A549 (cell line): ENCODE measurements around the gene GAL. TPM values are rescaled to one million over a fixed set of nuclear protein-coding genes. Genes with fewer than 3 reads are reported as not detected.

Source experiments
- ATAC-seq, 2 experiments: fragments of 200-7000 bp in 1 of 2; fragments of >200 bp in 1 of 2; cut with Nextera tagmentation in 1 of 2; cut with Tn5 transposase in 1 of 2; 3 replicates each; pipeline versions ENCODE4 v1.8.0 to v1.9.1; 2018 to 2020; ENCODE audit warnings: mild to moderate bottlenecking in 1 of 2, moderate library complexity in 1 of 2
- CTCF ChIA-PET: fragments of 300-600 bp; sonication (Branson Sonifier 250); formaldehyde crosslinking; extraction: SDS; loops from one replicate; lab custom pipeline; 2021; ENCODE audit warnings: antibody characterized with exemption, inconsistent platforms; lab: Yijun Ruan, JAX
- POLR2A ChIA-PET: fragments of 350-600 bp; formaldehyde crosslinking; extraction: SDS; loops from one replicate; lab custom pipeline; 2021; ENCODE audit warnings: antibody characterized with exemption, inconsistent platforms; lab: Yijun Ruan, JAX
- DNase-seq, 2 experiments: peaks; one replicate each; pipeline versions ENCODE4 v3.0.0 to v3.0.0-alpha.2; 2011 to 2016; ENCODE audit warnings: low read depth in 1 of 2, low spot score in 1 of 2
- FAIRE-seq: peaks from 2 replicates; lab custom pipeline; 2011; peaks lifted over from hg19 to GRCh38; lab: Jason Lieb, UNC
- H3K27ac ChIP-seq, 2 experiments: fragments of >200 bp; sonication (Bioruptor Twin); formaldehyde crosslinking; 3 replicates each; pipeline ENCODE4 v1.5.1; 2016 to 2017
- H3K4me1 ChIP-seq: fragments of >200 bp; sonication (Bioruptor Twin); formaldehyde crosslinking; 3 replicates; pipeline ENCODE4 v1.6.1; 2016
- H3K4me2 ChIP-seq: fragments of >200 bp; sonication (Bioruptor Twin); formaldehyde crosslinking; 3 replicates; pipeline ENCODE4 v1.6.1; 2016
- H3K4me3 ChIP-seq: fragments of >200 bp; sonication (Bioruptor Twin); formaldehyde crosslinking; 3 replicates; pipeline ENCODE4 v1.5.1; 2016
- H3K9me3 ChIP-seq: fragments of >200 bp; sonication (Bioruptor Twin); formaldehyde crosslinking; 3 replicates; pipeline ENCODE4 v1.6.1; 2016
- CBX8 ChIP-seq: fragments of 200-600 bp; sonication (generic); IDR thresholded peaks from 2 replicates; pipeline ENCODE4 v1.6.1; 2016
- CHD4 ChIP-seq: fragments of 200-600 bp; sonication (generic); IDR thresholded peaks from 2 replicates; pipeline ENCODE4 v1.6.1; 2016; ENCODE audit warnings: antibody characterized with exemption, mild to moderate bottlenecking, borderline replicate concordance
- ESRRA ChIP-seq: fragments of 150-350 bp; IDR thresholded peaks from 2 replicates; pipeline ENCODE4 v1.6.1; 2014; ENCODE audit warnings: mild to moderate bottlenecking, low read length, borderline replicate concordance
- FOSB ChIP-seq: fragments of 250-450 bp; sonication (Bioruptor Pico); IDR thresholded peaks from 2 replicates; pipeline ENCODE4 v1.5.0; 2020; ENCODE audit warnings: mild to moderate bottlenecking, moderate library complexity
- GATA3 ChIP-seq: IDR thresholded peaks from 2 replicates; pipeline ENCODE4 v1.6.1; 2012; ENCODE audit warnings: borderline replicate concordance
- HDAC2 ChIP-seq: fragments of 200-600 bp; sonication (generic); IDR thresholded peaks from 2 replicates; pipeline ENCODE4 v1.6.1; 2016
- HEYL ChIP-seq: fragments of 250-450 bp; sonication (Bioruptor Pico); IDR thresholded peaks from 2 replicates; pipeline ENCODE4 v1.8.0; 2021; ENCODE audit warnings: mild to moderate bottlenecking, moderate library complexity
- JUN ChIP-seq, 2 experiments: fragments of >200 bp; sonication (Bioruptor Twin); formaldehyde crosslinking; IDR thresholded peaks; 2 replicates in 1 of 2; 3 replicates in 1 of 2; pipeline ENCODE4 v1.6.1; 2016 to 2017
- KDM1A ChIP-seq: fragments of 200-600 bp; sonication (generic); IDR thresholded peaks from 2 replicates; pipeline ENCODE4 v1.6.1; 2016; ENCODE audit warnings: low read depth, mild to moderate bottlenecking
- MAFK ChIP-seq: fragments of 450-650 bp; IDR thresholded peaks from 2 replicates; pipeline ENCODE4 v1.6.1; 2014; ENCODE audit not compliant: partially characterized antibody
- NFE2L2 ChIP-seq: fragments of 150-350 bp; conservative IDR thresholded peaks from 2 replicates; pipeline ENCODE4 v1.6.1; 2014; ENCODE audit warnings: low read length
- NPAS2 ChIP-seq: fragments of 250-450 bp; sonication (Bioruptor Pico); IDR thresholded peaks from 2 replicates; pipeline ENCODE4 v1.8.0; 2022; ENCODE audit warnings: mild to moderate bottlenecking, moderate library complexity, borderline replicate concordance
- PHF8 ChIP-seq: fragments of 200-600 bp; sonication (generic); IDR thresholded peaks from 2 replicates; pipeline ENCODE4 v1.6.1; 2016; ENCODE audit warnings: low read depth, mild to moderate bottlenecking, antibody characterized with exemption, moderate library complexity, borderline replicate concordance
- RCOR1 ChIP-seq: fragments of 150-350 bp; IDR thresholded peaks from 2 replicates; pipeline ENCODE4 v1.6.1; 2014; ENCODE audit warnings: antibody characterized with exemption, low read length, low read depth
- ZC3H11A ChIP-seq: fragments of 450-650 bp; IDR thresholded peaks from 2 replicates; pipeline ENCODE4 v1.6.1; 2014; ENCODE audit warnings: antibody characterized with exemption, mild to moderate bottlenecking
- ZFP36 ChIP-seq: fragments of 450-650 bp; IDR thresholded peaks from 2 replicates; pipeline ENCODE4 v1.6.1; 2014; ENCODE audit warnings: borderline replicate concordance; ENCODE audit not compliant: partially characterized antibody
- WGBS: methylation state at CpG from one replicate; pipeline ENCODE4 v1.1.6; 2017; ENCODE audit errors: missing lambda C conversion rate; 5-methylcytosine and 5-hydroxymethylcytosine counted together
- polyA plus RNA-seq, 4 experiments: library from polyadenylated mRNA; depleted of rRNA in 3 of 4; stranded (reverse); fragments of >200 nt; fragmentation: RNase III in 1 of 4; extraction: RNeasy Plus Mini Kit Qiagen cat#74134 plus additional on column Dnase treatment in 1 of 4; gene quantifications; 2 replicates in 3 of 4; 3 replicates in 1 of 4; pipeline ENCODE4 v1.2.3, GENCODE V29; 2011 to 2017
- TF ChIP-seq, protein P1 (sequence below): fragments of >200 bp; sonication (Bioruptor Twin); formaldehyde crosslinking; IDR thresholded peaks from 3 replicates; pipeline ENCODE4 v1.6.1; 2016
- TF ChIP-seq, protein P2 (sequence below): fragments of 250-450 bp; sonication (Bioruptor Pico); IDR thresholded peaks from 2 replicates; pipeline ENCODE4 v1.5.0; 2021; ENCODE audit warnings: mild to moderate bottlenecking, moderate library complexity, borderline replicate concordance

The GAL gene
- polyA plus RNA-seq, 2 of the 4 experiments (the other 2 are of a cell fraction) = 2.2 to 8.6 TPM

DNA sequence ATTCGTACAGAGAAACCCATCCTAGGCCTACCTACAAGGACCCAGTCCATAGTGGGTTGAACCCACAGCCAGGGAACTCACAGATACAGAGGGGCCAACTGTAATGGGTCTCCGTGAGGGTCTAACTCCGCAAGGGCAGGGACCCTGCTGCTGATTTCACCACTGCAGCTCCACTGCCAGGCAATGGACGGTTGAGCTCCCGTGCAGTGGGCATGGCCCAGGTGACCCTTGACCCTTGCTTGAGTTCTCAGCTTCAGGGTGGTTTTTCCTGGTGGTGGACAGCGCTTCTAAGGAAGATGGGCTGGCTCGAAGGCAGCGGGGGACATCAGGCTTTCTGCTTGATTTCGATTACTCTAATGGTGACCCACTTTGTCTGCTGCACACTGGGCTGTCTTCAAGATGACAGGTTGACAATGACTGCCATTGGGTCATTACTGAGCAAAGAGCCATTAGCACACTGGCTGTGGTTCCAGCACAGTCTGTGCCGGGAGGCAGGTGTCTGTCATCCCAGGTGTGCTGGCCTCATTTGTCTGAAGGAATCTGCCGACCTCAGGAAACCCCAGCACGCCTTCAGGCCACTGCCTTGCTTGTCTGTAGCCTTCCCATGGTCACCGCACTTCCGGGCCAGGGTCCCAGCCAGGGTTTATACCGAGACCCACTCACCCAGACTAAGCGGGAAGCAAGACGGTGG, 3.7 kb upstream of the GAL start:
- Histone ChIP-seq H3K4me3 (no peak overlapping the region), H3K27ac (no peak overlapping the region), H3K4me1 (peaks cover 15% of the 10 kb centered on the region), H3K4me2 (no peak overlapping the region), H3K9me3 (no peaks in the 10 kb centered on the region)
- 92% methylated on average over 17 of the region's 17 CpGs for WGBS
- ChIA-PET CTCF (no interaction called here), POLR2A (no interaction called here)
- FAIRE-seq (no peak), DNase-seq (no peak), ATAC-seq (no peak)
- TF ChIP-seq PHF8 = no peak
- TF ChIP-seq, protein P1, sequence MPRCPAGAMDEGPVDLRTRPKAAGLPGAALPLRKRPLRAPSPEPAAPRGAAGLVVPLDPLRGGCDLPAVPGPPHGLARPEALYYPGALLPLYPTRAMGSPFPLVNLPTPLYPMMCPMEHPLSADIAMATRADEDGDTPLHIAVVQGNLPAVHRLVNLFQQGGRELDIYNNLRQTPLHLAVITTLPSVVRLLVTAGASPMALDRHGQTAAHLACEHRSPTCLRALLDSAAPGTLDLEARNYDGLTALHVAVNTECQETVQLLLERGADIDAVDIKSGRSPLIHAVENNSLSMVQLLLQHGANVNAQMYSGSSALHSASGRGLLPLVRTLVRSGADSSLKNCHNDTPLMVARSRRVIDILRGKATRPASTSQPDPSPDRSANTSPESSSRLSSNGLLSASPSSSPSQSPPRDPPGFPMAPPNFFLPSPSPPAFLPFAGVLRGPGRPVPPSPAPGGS = no peak
- TF ChIP-seq MAFK = no peak
- no peak for TF ChIP-seq CHD4
- TF ChIP-seq NFE2L2 = no peak
- no peak for TF ChIP-seq ZFP36

DNA sequence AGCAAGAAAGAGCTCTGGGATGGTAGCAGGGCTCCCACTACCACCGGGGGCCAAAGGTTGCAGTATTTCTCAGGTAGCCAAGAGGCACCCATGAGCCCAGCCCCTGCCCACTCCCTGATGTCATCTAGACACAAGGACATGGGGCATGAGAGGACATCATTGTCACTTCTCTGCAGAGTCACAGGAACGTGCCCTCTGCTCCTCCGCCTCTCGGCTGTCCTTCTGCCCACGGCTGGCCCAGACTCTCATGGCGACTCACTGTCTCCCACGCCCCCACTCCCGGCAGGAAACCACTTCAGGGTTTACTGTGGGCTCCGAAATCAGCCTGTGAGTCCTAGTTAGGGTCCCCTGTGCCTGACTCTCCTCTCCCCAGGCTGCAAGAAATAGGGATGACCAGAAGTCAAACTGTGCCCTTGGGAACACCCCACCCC, 1.8 kb upstream of the GAL start:
- CTCF ChIA-PET = interaction anchor here (1.7 kb wide), 1 partner anchor 116 kb away, joined by 4 read pairs; no protein-coding TSS in a partner anchor

DNA sequence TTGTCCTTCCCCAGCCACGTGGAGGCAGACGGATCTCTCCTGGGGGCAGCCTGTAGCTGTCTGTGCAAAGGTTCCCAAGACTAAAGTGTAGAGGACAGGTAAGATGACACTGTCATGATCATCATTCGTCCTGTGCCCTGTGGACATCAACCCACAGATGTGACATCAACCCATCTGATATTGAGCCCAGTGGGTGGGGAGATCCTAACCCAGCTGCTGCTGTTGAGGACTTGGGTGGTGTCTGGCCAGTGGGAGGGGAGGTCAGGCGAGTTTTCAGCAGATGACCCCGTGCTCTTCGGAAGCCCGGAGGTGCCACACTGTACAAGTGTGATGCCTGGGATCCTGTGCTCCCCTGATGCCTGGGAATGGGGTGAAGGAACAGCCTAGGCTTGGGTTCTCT, 1.2 kb upstream of the GAL start:
- ATAC-seq (no peak; a peak in 1 of 6 replicates), FAIRE-seq (no peak), DNase-seq (no peak)
- 89% methylated on average over 7 of the region's 7 CpGs for WGBS
- ChIA-PET POLR2A (no interaction called here), CTCF (interaction anchor here (0.8 to 1.7 kb wide), 2 partner anchors 40 to 115 kb away, joined by 4 read pairs; no protein-coding TSS in a partner anchor)
- Histone ChIP-seq H3K9me3 (no peaks in the 10 kb centered on the region), H3K4me2 (no peak overlapping the region), H3K27ac (no peak overlapping the region), H3K4me1 (peaks cover 2% of the 10 kb centered on the region; the same call in 1 of the 3 replicates), H3K4me3 (no peak overlapping the region)
- TF ChIP-seq RCOR1 (no peak), FOSB (CRISPR knock-in tag) (no peak), ZC3H11A (no peak), HDAC2 (no peak), KDM1A (no peak), JUN (IDR thresholded peaks at IDR 0.05) (no peak), NPAS2 (CRISPR knock-in tag) (no peak), GATA3 (no peak), ESRRA (no peak), CBX8 (no peak)

More for the DNA sequence above, 1.8 kb upstream of the GAL start:
- no peak overlapping the region for H3K27ac ChIP-seq
- H3K4me3 ChIP-seq = no peak overlapping the region
- 36% methylated on average over 9 of the region's 9 CpGs for WGBS
- DNase-seq (no peak), ATAC-seq (no peak), FAIRE-seq (no peak)
- TF ChIP-seq, protein P2, sequence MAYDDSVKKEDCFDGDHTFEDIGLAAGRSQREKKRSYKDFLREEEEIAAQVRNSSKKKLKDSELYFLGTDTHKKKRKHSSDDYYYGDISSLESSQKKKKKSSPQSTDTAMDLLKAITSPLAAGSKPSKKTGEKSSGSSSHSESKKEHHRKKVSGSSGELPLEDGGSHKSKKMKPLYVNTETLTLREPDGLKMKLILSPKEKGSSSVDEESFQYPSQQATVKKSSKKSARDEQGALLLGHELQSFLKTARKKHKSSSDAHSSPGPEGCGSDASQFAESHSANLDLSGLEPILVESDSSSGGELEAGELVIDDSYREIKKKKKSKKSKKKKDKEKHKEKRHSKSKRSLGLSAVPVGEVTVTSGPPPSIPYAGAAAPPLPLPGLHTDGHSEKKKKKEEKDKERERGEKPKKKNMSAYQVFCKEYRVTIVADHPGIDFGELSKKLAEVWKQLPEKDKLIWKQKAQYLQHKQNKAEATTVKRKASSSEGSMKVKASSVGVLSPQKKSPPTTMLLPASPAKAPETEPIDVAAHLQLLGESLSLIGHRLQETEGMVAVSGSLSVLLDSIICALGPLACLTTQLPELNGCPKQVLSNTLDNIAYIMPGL (CRISPR knock-in tag) = no peak
- no peak for TF ChIP-seq JUN (IDR thresholded peaks at IDR 0.05)
- no peak for TF ChIP-seq FOSB (CRISPR knock-in tag)
- no peak for TF ChIP-seq HEYL (CRISPR knock-in tag)
- H3K4me2 ChIP-seq = no peak overlapping the region
- POLR2A ChIA-PET = no interaction called here
- peaks cover 7% of the 10 kb centered on the region for H3K4me1 ChIP-seq
- H3K9me3 ChIP-seq = no peaks in the 10 kb centered on the region
